NCI-H226 (cell line): Measurements from ENCODE around the gene PTGES2.
"Not testable (repeated sequence)": the region's sequence is repeated elsewhere in the genome, so short reads cannot be mapped to it uniquely, and the experiment has no call there.

Experiments
- DNase-seq: peaks from one replicate; pipeline ENCODE4 v3.0.0-alpha.2; 2015

Gene PTGES2

GRCh38 chr9:128118472-128118857, 9.1 kb downstream of the PTGES2 start:
- DNase-seq = no peak

GRCh38 chr9:128117613-128118471, 9.7 kb downstream of the PTGES2 start:
- DNase-seq = peak; percentile 55

- no peak for DNase-seq
Observed at GRCh38 chr9:128116104-128117083, 11.1 kb downstream of the PTGES2 start.

- no peak for DNase-seq
Observed at GRCh38 chr9:128115187-128116103, 12.1 kb downstream of the PTGES2 start.

GRCh38 chr9:128114326-128115186, 13.0 kb downstream of the PTGES2 start:
- DNase-seq = no peak

GRCh38 chr9:128113526-128114325, 13.8 kb downstream of the PTGES2 start:
- no peak for DNase-seq

- not testable (repeated sequence) for DNase-seq
Observed at GRCh38 chr9:128111726-128112125, 15.8 kb downstream of the PTGES2 start.

GRCh38 chr9:128109050-128109709, 18.3 kb downstream of the PTGES2 start:
- no peak for DNase-seq

GRCh38 chr9:128108269-128109049, 19.1 kb downstream of the PTGES2 start:
- DNase-seq = no peak

- no peak for DNase-seq
Observed at GRCh38 chr9:128107468-128108268, 19.9 kb downstream of the PTGES2 start.

GRCh38 chr9:128106940-128107467, 20.5 kb downstream of the PTGES2 start:
- DNase-seq = no peak

GRCh38 chr9:128106181-128106939, 21.2 kb downstream of the PTGES2 start:
- no peak for DNase-seq

GRCh38 chr9:128105538-128106175, 21.9 kb downstream of the PTGES2 start:
- no peak for DNase-seq

- no peak for DNase-seq
Observed at GRCh38 chr9:128104171-128104618, 23.3 kb downstream of the PTGES2 start.

GRCh38 chr9:128103589-128103962, 24.0 kb downstream of the PTGES2 start:
- no peak for DNase-seq

GRCh38 chr9:128102861-128103588, 24.5 kb downstream of the PTGES2 start:
- DNase-seq = no peak
